Measurements from ENCODE around the gene CSNK1G2.

DNA sequence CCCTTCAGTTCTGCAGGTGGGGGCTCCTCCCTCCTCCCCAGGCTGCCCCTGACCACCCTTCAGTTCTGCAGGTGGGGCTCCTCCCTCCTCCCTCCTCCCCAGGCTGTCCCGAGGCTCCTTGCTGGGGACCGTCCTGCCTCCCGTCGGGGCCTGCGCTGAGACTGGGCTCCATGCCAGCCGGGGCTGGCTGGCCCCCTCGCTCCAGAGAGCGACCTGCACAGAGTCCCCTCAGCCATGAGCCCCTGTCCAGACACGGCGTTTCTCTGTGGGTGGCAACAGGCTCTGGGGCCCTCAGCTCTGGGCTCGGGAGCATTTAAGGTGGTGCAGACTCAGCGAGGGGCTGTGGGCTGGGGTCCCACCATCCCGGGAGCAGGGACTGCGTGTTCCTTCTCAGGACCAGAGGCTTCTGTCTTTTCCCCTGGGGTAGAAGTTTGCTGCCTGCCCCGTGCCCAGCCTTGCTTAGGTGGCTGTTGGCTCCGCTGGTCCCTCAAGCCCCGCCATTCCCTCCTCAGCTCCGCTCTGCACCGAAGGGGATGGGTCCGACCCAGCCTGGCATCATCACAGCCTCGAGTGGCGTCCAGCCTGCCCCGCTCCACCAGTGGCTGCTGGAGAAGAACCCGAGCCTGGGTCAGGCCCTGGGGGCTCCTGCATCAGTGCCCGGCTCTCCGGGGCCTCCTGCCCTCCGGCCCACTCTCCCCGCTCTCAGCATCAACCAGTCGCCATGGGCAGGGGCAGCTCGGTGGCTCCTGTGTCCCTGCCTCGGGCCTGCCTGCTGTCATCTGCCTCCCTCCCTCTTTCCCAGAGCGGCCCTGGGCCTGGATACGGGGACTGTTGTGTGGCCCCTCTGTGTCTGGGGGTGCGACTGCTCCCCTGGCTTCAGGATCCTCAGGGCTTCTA lies 27.6 kb downstream of the CSNK1G2 start:
- TF ChIP-seq, protein P1, sequence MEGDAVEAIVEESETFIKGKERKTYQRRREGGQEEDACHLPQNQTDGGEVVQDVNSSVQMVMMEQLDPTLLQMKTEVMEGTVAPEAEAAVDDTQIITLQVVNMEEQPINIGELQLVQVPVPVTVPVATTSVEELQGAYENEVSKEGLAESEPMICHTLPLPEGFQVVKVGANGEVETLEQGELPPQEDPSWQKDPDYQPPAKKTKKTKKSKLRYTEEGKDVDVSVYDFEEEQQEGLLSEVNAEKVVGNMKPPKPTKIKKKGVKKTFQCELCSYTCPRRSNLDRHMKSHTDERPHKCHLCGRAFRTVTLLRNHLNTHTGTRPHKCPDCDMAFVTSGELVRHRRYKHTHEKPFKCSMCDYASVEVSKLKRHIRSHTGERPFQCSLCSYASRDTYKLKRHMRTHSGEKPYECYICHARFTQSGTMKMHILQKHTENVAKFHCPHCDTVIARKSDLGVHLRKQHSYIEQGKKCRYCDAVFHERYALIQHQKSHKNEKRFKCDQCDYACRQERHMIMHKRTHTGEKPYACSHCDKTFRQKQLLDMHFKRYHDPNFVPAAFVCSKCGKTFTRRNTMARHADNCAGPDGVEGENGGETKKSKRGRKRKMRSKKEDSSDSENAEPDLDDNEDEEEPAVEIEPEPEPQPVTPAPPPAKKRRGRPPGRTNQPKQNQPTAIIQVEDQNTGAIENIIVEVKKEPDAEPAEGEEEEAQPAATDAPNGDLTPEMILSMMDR (conservative IDR thresholded peaks at IDR 0.05): no peak
- no peak for TF ChIP-seq ZFX (IDR thresholded peaks at IDR 0.05)
